ENCODE results near the gene KCNN3. TPM values are rescaled to one million over a fixed set of nuclear protein-coding genes. Genes with fewer than 3 reads are reported as not detected.

Gene KCNN3
- polyA plus RNA-seq, 1 donor from 2014 or later: 2.2 TPM

- H3K9me3 ChIP-seq (ENCODE audit: low read length): no peaks in the 10 kb centered on the region
- H3K4me2 ChIP-seq (ENCODE audit: low read length): no peak overlapping the region
- H3K27ac ChIP-seq (ENCODE audit: low read length): no peak overlapping the region
- no peaks in the 10 kb centered on the region for H3K36me3 ChIP-seq (ENCODE audit: insufficient read depth, low read length)
- no peak overlapping the region for H3K4me3 ChIP-seq (ENCODE audit: low read length)
- no peaks in the 10 kb centered on the region for H3K79me2 ChIP-seq (replicated peaks; ENCODE audit: insufficient read depth, low read length)
- no peaks in the 10 kb centered on the region for H3K9me2 ChIP-seq (ENCODE audit: insufficient read depth, low read length)
- H2AFZ ChIP-seq (ENCODE audit: low read depth, low read length): no peak overlapping the region
- TF ChIP-seq, protein P1, sequence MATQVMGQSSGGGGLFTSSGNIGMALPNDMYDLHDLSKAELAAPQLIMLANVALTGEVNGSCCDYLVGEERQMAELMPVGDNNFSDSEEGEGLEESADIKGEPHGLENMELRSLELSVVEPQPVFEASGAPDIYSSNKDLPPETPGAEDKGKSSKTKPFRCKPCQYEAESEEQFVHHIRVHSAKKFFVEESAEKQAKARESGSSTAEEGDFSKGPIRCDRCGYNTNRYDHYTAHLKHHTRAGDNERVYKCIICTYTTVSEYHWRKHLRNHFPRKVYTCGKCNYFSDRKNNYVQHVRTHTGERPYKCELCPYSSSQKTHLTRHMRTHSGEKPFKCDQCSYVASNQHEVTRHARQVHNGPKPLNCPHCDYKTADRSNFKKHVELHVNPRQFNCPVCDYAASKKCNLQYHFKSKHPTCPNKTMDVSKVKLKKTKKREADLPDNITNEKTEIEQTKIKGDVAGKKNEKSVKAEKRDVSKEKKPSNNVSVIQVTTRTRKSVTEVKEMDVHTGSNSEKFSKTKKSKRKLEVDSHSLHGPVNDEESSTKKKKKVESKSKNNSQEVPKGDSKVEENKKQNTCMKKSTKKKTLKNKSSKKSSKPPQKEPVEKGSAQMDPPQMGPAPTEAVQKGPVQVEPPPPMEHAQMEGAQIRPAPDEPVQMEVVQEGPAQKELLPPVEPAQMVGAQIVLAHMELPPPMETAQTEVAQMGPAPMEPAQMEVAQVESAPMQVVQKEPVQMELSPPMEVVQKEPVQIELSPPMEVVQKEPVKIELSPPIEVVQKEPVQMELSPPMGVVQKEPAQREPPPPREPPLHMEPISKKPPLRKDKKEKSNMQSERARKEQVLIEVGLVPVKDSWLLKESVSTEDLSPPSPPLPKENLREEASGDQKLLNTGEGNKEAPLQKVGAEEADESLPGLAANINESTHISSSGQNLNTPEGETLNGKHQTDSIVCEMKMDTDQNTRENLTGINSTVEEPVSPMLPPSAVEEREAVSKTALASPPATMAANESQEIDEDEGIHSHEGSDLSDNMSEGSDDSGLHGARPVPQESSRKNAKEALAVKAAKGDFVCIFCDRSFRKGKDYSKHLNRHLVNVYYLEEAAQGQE (IDR thresholded peaks at IDR 0.05; ENCODE audit: borderline replicate concordance): no peak
- TF ChIP-seq RAD21 (conservative IDR thresholded peaks at IDR 0.05) (no peak), SMC3 (conservative IDR thresholded peaks at IDR 0.05; ENCODE audit: poor library complexity) (no peak), TAF1 (IDR thresholded peaks at IDR 0.05; ENCODE audit: low read depth) (no peak), EP300 (conservative IDR thresholded peaks at IDR 0.05; ENCODE audit: poor library complexity, severe bottlenecking) (no peak), MXI1 (conservative IDR thresholded peaks at IDR 0.05; ENCODE audit: poor library complexity, severe bottlenecking) (no peak), POLR2AphosphoS5 (IDR thresholded peaks at IDR 0.05) (no peak), EZH2 (IDR thresholded peaks at IDR 0.05; ENCODE audit: borderline replicate concordance, insufficient read depth, low read length, poor library complexity, severe bottlenecking) (no peak)
- H3F3A ChIP-seq (ENCODE audit: insufficient read depth, low read length, poor library complexity, severe bottlenecking): no peaks in the 10 kb centered on the region
- no peak overlapping the region for H3K9ac ChIP-seq (ENCODE audit: low read length)
- H4K20me1 ChIP-seq (ENCODE audit: insufficient read depth): no peaks in the 10 kb centered on the region
- H3K27me3 ChIP-seq (ENCODE audit: insufficient read depth, low read depth, low read length): no peaks in the 10 kb centered on the region
These were observed 171.6 kb downstream of the KCNN3 start for GRCh38 chr1:154698320-154699096.

- Histone ChIP-seq H3K79me2 (replicated peaks; ENCODE audit: insufficient read depth, low read length) (no peaks in the 10 kb centered on the region), H3K27me3 (ENCODE audit: insufficient read depth, low read depth, low read length) (no peaks in the 10 kb centered on the region), H2AFZ (ENCODE audit: low read depth, low read length) (no peak overlapping the region), H3F3A (ENCODE audit: insufficient read depth, low read length, poor library complexity, severe bottlenecking) (no peaks in the 10 kb centered on the region), H3K36me3 (ENCODE audit: insufficient read depth, low read length) (no peaks in the 10 kb centered on the region), H3K9me2 (ENCODE audit: insufficient read depth, low read length) (no peaks in the 10 kb centered on the region), H3K27ac (ENCODE audit: low read length) (no peak overlapping the region), H3K4me2 (ENCODE audit: low read length) (no peak overlapping the region), H3K4me3 (ENCODE audit: low read length) (no peak overlapping the region), H3K9me3 (ENCODE audit: low read length) (no peaks in the 10 kb centered on the region), H4K20me1 (ENCODE audit: insufficient read depth) (no peaks in the 10 kb centered on the region), H3K9ac (ENCODE audit: low read length) (no peak overlapping the region)
- TF ChIP-seq TAF1 (IDR thresholded peaks at IDR 0.05; ENCODE audit: low read depth): no peak
These were observed 172.4 kb downstream of the KCNN3 start for GRCh38 chr1:154697710-154698109.

DNA sequence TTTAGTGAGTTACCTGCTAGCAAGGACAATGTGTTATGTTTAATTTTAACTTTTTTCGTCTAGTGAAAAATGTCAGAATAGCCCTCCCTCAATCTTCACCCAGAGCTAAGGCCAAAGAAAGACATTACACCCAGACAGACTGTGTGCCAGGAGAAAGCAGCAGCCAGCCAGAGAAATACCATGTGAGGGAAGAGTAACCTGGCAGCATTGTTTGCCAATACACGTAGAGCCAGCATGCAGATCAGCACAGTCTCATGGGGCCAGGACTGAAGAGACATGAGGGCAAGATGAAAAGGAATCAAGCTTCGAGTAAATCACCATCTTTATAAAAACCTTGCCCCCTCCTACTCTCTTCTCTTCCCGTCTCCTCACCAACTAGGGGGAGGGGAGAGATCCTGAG is 173.6 kb downstream of the KCNN3 start:
- H3K9ac ChIP-seq (ENCODE audit: low read length): no peak overlapping the region
- no peak overlapping the region for H3K4me2 ChIP-seq (ENCODE audit: low read length)
- no peak overlapping the region for H2AFZ ChIP-seq (ENCODE audit: low read depth, low read length)
- no peaks in the 10 kb centered on the region for H3K9me3 ChIP-seq (ENCODE audit: low read length)
- no peak overlapping the region for H3K27ac ChIP-seq (ENCODE audit: low read length)
- H3F3A ChIP-seq (ENCODE audit: insufficient read depth, low read length, poor library complexity, severe bottlenecking): no peaks in the 10 kb centered on the region
- no peaks in the 10 kb centered on the region for H3K27me3 ChIP-seq (ENCODE audit: insufficient read depth, low read depth, low read length)
- no peaks in the 10 kb centered on the region for H4K20me1 ChIP-seq (ENCODE audit: insufficient read depth)
- no peaks in the 10 kb centered on the region for H3K9me2 ChIP-seq (ENCODE audit: insufficient read depth, low read length)
- TF ChIP-seq EP300 (conservative IDR thresholded peaks at IDR 0.05; ENCODE audit: poor library complexity, severe bottlenecking) (no peak), TAF1 (IDR thresholded peaks at IDR 0.05; ENCODE audit: low read depth) (no peak), CTCF (IDR thresholded peaks at IDR 0.05; ENCODE audit: poor library complexity, severe bottlenecking) (no peak), MXI1 (conservative IDR thresholded peaks at IDR 0.05; ENCODE audit: poor library complexity, severe bottlenecking) (no peak), POLR2AphosphoS5 (IDR thresholded peaks at IDR 0.05) (no peak)
- TF ChIP-seq, protein P1 (IDR thresholded peaks at IDR 0.05; ENCODE audit: borderline replicate concordance): no peak
- H3K4me3 ChIP-seq (ENCODE audit: low read length): no peak overlapping the region
- no peaks in the 10 kb centered on the region for H3K79me2 ChIP-seq (replicated peaks; ENCODE audit: insufficient read depth, low read length)
- H3K36me3 ChIP-seq (ENCODE audit: insufficient read depth, low read length): no peaks in the 10 kb centered on the region
